ENCODE data around the gene EYS.

GRCh38 chr6:63765828-63766227, 1941.2 kb downstream of the EYS start:
- TF ChIP-seq, protein P1, sequence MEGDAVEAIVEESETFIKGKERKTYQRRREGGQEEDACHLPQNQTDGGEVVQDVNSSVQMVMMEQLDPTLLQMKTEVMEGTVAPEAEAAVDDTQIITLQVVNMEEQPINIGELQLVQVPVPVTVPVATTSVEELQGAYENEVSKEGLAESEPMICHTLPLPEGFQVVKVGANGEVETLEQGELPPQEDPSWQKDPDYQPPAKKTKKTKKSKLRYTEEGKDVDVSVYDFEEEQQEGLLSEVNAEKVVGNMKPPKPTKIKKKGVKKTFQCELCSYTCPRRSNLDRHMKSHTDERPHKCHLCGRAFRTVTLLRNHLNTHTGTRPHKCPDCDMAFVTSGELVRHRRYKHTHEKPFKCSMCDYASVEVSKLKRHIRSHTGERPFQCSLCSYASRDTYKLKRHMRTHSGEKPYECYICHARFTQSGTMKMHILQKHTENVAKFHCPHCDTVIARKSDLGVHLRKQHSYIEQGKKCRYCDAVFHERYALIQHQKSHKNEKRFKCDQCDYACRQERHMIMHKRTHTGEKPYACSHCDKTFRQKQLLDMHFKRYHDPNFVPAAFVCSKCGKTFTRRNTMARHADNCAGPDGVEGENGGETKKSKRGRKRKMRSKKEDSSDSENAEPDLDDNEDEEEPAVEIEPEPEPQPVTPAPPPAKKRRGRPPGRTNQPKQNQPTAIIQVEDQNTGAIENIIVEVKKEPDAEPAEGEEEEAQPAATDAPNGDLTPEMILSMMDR (IDR thresholded peaks at IDR 0.05; ENCODE audit: low read depth, low read length, missing input control), result no peak
- TF ChIP-seq FOXA2 (IDR thresholded peaks at IDR 0.05), result no peak
- TF ChIP-seq RXRA (IDR thresholded peaks at IDR 0.05), result no peak
- TF ChIP-seq RAD21 (IDR thresholded peaks at IDR 0.05), result no peak
